Thyroid gland (tissue), 4 donors: Measurements from ENCODE around the gene RASSF4.

Source experiments
- POLR2A ChIP-seq, 2 donors: fragments of 450-650 bp; IDR thresholded peaks; one replicate each; pipeline ENCODE4 v1.6.1; 2017; ENCODE audit warnings: antibody characterized with exemption in 2 of 2, mild to moderate bottlenecking in 2 of 2, moderate library complexity in 1 of 2
- TF ChIP-seq, protein P1 (sequence below), 6 experiments: fragments of 200-600 bp in 3 of 6; fragments of 450-650 bp in 3 of 6; sonication (generic) in 3 of 6; IDR thresholded peaks; one replicate each; pipeline ENCODE4 v1.5.1; 2016 to 2019; ENCODE audit warnings: antibody characterized with exemption in 6 of 6, mild to moderate bottlenecking in 2 of 6, inconsistent platforms in 1 of 6, moderate library complexity in 1 of 6

DNA sequence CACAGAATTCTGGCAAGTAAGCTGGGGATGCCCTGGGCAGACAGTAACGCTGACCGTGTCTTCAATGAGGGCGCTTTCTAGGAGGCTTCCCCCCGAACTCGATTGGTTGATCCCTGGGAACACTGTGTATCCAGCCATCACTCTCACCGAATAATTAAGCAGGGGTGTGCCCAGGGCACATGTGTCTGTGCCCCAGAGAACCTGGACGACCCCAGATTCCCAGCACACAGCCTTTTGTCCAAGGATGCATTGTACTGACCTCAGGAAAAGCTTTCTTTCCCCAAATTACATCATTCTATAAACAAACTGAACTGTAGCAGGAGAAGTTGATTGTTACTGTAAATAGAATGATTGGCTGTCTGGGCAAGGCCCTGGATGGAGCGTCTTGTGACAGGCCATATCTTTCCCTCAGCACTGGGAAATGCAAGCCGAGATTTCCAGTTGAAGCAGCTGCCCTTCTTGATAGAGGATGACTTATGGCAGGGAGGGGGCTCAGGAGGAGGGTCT is 25.6 kb downstream of the RASSF4 start:
- TF ChIP-seq, protein P1, sequence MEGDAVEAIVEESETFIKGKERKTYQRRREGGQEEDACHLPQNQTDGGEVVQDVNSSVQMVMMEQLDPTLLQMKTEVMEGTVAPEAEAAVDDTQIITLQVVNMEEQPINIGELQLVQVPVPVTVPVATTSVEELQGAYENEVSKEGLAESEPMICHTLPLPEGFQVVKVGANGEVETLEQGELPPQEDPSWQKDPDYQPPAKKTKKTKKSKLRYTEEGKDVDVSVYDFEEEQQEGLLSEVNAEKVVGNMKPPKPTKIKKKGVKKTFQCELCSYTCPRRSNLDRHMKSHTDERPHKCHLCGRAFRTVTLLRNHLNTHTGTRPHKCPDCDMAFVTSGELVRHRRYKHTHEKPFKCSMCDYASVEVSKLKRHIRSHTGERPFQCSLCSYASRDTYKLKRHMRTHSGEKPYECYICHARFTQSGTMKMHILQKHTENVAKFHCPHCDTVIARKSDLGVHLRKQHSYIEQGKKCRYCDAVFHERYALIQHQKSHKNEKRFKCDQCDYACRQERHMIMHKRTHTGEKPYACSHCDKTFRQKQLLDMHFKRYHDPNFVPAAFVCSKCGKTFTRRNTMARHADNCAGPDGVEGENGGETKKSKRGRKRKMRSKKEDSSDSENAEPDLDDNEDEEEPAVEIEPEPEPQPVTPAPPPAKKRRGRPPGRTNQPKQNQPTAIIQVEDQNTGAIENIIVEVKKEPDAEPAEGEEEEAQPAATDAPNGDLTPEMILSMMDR (IDR thresholded peaks at IDR 0.05), result no peak
- TF ChIP-seq POLR2A (IDR thresholded peaks at IDR 0.05), result no peak
